Esophagus squamous epithelium (tissue), 4 donors: Measurements from ENCODE around the gene RASGRP2.

Experiments used
- POLR2A ChIP-seq, 4 donors: fragments of 450-650 bp; IDR thresholded peaks; one replicate each; pipeline ENCODE4 v1.6.1; 2017; ENCODE audit warnings: antibody characterized with exemption in 4 of 4, mild to moderate bottlenecking in 4 of 4, moderate library complexity in 3 of 4
- TF ChIP-seq, protein P1 (sequence below), 6 experiments: fragments of 450-650 bp in 4 of 6; fragments of 200-600 bp in 2 of 6; sonication (generic) in 2 of 6; IDR thresholded peaks; one replicate each; pipeline ENCODE4 v1.5.1; 2016 to 2019; ENCODE audit warnings: antibody characterized with exemption in 6 of 6, mild to moderate bottlenecking in 4 of 6, moderate library complexity in 4 of 6

DNA sequence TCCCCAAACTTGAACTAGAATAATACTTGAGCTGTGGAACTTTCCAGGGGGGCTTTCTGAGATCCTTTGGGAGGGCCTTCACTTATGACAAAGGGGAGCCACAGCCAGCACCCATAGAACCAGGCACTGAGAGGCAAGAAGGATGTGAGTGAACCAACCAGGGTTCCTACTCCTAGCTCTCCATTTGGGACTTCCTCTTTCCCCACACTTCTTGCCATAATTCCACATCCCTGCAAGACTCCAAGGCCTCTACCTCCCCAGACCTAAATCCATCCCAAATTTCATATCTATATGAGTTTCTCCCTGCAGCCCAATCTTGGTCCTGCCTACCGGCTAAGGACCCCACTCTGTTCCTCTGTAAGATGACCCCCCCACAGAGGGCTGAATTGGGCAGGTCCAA lies 52.4 kb downstream of the RASGRP2 start:
- TF ChIP-seq, protein P1, sequence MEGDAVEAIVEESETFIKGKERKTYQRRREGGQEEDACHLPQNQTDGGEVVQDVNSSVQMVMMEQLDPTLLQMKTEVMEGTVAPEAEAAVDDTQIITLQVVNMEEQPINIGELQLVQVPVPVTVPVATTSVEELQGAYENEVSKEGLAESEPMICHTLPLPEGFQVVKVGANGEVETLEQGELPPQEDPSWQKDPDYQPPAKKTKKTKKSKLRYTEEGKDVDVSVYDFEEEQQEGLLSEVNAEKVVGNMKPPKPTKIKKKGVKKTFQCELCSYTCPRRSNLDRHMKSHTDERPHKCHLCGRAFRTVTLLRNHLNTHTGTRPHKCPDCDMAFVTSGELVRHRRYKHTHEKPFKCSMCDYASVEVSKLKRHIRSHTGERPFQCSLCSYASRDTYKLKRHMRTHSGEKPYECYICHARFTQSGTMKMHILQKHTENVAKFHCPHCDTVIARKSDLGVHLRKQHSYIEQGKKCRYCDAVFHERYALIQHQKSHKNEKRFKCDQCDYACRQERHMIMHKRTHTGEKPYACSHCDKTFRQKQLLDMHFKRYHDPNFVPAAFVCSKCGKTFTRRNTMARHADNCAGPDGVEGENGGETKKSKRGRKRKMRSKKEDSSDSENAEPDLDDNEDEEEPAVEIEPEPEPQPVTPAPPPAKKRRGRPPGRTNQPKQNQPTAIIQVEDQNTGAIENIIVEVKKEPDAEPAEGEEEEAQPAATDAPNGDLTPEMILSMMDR (IDR thresholded peaks at IDR 0.05) = no peak
- no peak for TF ChIP-seq POLR2A (IDR thresholded peaks at IDR 0.05)
